ENCODE data around the gene UGT1A1.

GRCh38 chr2:233791883-233792329, 31.8 kb downstream of the UGT1A1 start:
- TF ChIP-seq POLR2AphosphoS5 (IDR thresholded peaks at IDR 0.05; ENCODE audit: low read depth) = no peak
- TF ChIP-seq, protein P1, sequence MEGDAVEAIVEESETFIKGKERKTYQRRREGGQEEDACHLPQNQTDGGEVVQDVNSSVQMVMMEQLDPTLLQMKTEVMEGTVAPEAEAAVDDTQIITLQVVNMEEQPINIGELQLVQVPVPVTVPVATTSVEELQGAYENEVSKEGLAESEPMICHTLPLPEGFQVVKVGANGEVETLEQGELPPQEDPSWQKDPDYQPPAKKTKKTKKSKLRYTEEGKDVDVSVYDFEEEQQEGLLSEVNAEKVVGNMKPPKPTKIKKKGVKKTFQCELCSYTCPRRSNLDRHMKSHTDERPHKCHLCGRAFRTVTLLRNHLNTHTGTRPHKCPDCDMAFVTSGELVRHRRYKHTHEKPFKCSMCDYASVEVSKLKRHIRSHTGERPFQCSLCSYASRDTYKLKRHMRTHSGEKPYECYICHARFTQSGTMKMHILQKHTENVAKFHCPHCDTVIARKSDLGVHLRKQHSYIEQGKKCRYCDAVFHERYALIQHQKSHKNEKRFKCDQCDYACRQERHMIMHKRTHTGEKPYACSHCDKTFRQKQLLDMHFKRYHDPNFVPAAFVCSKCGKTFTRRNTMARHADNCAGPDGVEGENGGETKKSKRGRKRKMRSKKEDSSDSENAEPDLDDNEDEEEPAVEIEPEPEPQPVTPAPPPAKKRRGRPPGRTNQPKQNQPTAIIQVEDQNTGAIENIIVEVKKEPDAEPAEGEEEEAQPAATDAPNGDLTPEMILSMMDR (IDR thresholded peaks at IDR 0.05; ENCODE audit: insufficient read depth, low read length) = no peak
- TF ChIP-seq GABPA (IDR thresholded peaks at IDR 0.05; ENCODE audit: low read depth) = no peak
- TF ChIP-seq, protein P2, sequence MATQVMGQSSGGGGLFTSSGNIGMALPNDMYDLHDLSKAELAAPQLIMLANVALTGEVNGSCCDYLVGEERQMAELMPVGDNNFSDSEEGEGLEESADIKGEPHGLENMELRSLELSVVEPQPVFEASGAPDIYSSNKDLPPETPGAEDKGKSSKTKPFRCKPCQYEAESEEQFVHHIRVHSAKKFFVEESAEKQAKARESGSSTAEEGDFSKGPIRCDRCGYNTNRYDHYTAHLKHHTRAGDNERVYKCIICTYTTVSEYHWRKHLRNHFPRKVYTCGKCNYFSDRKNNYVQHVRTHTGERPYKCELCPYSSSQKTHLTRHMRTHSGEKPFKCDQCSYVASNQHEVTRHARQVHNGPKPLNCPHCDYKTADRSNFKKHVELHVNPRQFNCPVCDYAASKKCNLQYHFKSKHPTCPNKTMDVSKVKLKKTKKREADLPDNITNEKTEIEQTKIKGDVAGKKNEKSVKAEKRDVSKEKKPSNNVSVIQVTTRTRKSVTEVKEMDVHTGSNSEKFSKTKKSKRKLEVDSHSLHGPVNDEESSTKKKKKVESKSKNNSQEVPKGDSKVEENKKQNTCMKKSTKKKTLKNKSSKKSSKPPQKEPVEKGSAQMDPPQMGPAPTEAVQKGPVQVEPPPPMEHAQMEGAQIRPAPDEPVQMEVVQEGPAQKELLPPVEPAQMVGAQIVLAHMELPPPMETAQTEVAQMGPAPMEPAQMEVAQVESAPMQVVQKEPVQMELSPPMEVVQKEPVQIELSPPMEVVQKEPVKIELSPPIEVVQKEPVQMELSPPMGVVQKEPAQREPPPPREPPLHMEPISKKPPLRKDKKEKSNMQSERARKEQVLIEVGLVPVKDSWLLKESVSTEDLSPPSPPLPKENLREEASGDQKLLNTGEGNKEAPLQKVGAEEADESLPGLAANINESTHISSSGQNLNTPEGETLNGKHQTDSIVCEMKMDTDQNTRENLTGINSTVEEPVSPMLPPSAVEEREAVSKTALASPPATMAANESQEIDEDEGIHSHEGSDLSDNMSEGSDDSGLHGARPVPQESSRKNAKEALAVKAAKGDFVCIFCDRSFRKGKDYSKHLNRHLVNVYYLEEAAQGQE (IDR thresholded peaks at IDR 0.05; ENCODE audit: insufficient replicate concordance, low read depth) = no peak
- no peak for TF ChIP-seq SPI1 (IDR thresholded peaks at IDR 0.05; ENCODE audit: borderline replicate concordance, low read depth)
